Measurements from ENCODE around the gene HHIPL1.

DNA sequence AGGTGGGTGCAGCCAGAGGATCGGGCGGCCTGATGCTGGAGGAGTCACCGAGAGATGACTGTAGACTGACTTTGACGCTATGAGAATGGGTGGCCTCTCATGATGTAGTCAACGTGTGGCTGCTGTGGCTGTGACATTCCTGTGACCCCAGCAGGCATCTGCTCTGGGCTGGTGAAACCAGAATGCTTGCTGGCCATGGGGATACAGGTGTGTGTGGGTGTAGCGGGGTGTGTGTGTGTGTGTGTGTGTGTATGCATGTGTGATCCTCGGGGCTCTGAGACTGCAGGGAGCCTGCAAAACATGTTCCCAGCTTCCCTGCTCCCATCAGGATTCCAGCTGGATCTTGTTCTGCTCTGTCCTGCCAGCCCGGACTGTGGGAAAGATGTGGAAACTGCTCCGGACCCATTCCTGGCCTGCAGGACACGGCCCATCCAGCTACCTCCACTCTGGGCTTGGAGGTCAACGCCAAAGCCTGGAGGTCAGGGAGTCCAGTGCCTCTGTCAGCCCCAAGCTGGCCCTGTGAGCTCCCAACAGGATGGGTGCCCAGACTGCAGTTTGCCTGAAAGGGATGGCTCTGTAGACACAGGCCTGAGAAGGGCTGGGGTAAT, 18.8 kb upstream of the HHIPL1 start:
- TF ChIP-seq, protein P1, sequence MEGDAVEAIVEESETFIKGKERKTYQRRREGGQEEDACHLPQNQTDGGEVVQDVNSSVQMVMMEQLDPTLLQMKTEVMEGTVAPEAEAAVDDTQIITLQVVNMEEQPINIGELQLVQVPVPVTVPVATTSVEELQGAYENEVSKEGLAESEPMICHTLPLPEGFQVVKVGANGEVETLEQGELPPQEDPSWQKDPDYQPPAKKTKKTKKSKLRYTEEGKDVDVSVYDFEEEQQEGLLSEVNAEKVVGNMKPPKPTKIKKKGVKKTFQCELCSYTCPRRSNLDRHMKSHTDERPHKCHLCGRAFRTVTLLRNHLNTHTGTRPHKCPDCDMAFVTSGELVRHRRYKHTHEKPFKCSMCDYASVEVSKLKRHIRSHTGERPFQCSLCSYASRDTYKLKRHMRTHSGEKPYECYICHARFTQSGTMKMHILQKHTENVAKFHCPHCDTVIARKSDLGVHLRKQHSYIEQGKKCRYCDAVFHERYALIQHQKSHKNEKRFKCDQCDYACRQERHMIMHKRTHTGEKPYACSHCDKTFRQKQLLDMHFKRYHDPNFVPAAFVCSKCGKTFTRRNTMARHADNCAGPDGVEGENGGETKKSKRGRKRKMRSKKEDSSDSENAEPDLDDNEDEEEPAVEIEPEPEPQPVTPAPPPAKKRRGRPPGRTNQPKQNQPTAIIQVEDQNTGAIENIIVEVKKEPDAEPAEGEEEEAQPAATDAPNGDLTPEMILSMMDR (IDR thresholded peaks at IDR 0.05): no peak
- TF ChIP-seq POLR2A (IDR thresholded peaks at IDR 0.05): no peak
